Neural cell (in vitro differentiated cells): ENCODE data around the gene CTNNA2. TPM values are rescaled to one million over a fixed set of nuclear protein-coding genes. Genes with fewer than 3 reads are reported as not detected.

ENCODE experiments used
- H2AFZ ChIP-seq: fragments of 200-600, 300-800 bp; sonication (generic), shearing (Covaris generic); 2 replicates; pipeline ENCODE4 v1.6.0; 2014; ENCODE audit warnings: low read depth, mild to moderate bottlenecking, antibody characterized with exemption, low read length, moderate library complexity
- H3F3A ChIP-seq: fragments of 200-600 bp; shearing (Covaris generic); 2 replicates; pipeline ENCODE4 v1.6.1; 2016; ENCODE audit warnings: mild to moderate bottlenecking, moderate library complexity, mixed read lengths, antibody characterized with exemption, low read length; ENCODE audit not compliant: insufficient read depth, poor library complexity, severe bottlenecking
- H3K27ac ChIP-seq: fragments of 200-600, 300-800 bp; sonication (generic), shearing (Covaris generic); 2 replicates; pipeline ENCODE4 v1.5.1; 2014; ENCODE audit warnings: mild to moderate bottlenecking, low read length, moderate library complexity
- H3K27me3 ChIP-seq: fragments of 300-800, 200-600 bp; sonication (generic), shearing (Covaris generic); 2 replicates; pipeline ENCODE4 v1.6.0; 2014; ENCODE audit warnings: mild to moderate bottlenecking, low read depth, low read length, moderate library complexity; ENCODE audit not compliant: insufficient read depth
- H3K36me3 ChIP-seq: fragments of 300-800, 200-600 bp; sonication (generic), shearing (Covaris generic); 2 replicates; pipeline ENCODE4 v1.5.1; 2014; ENCODE audit warnings: mild to moderate bottlenecking, antibody characterized with exemption, low read length, moderate library complexity; ENCODE audit not compliant: insufficient read depth
- H3K4me2 ChIP-seq: fragments of 300-800, 200-600 bp; sonication (generic), shearing (Covaris generic); 2 replicates; pipeline ENCODE4 v1.6.0; 2014; ENCODE audit warnings: mild to moderate bottlenecking, low read length
- H3K4me3 ChIP-seq: fragments of 300-800, 200-600 bp; sonication (generic), shearing (Covaris generic); 2 replicates; pipeline ENCODE4 v1.5.1; 2014; ENCODE audit warnings: mild to moderate bottlenecking, low read length, moderate library complexity
- H3K79me2 ChIP-seq: fragments of 200-600 bp; shearing (Covaris generic); replicated peaks from 2 replicates; pipeline ENCODE4 v1.6.0; 2014; ENCODE audit warnings: mild to moderate bottlenecking, low read length, moderate library complexity; ENCODE audit not compliant: insufficient read depth
- H3K9ac ChIP-seq: fragments of 300-800, 200-600 bp; sonication (generic), shearing (Covaris generic); 2 replicates; pipeline ENCODE4 v1.6.1; 2016; ENCODE audit warnings: mild to moderate bottlenecking, low read length, mixed read lengths
- H3K9me2 ChIP-seq: fragments of 200-600 bp; shearing (Covaris generic); 2 replicates; pipeline ENCODE4 v1.6.1; 2016; ENCODE audit warnings: mild to moderate bottlenecking, low read length, mixed read lengths; ENCODE audit not compliant: insufficient read depth
- H3K9me3 ChIP-seq: fragments of 200-600, 300-800 bp; sonication (generic), shearing (Covaris generic); 2 replicates; pipeline ENCODE4 v1.6.1; 2016; ENCODE audit warnings: mild to moderate bottlenecking, mixed run types, low read length, moderate library complexity, mixed read lengths
- H4K20me1 ChIP-seq: fragments of 200-600 bp; shearing (Covaris generic); 2 replicates; pipeline ENCODE4 v1.6.1; 2016; ENCODE audit warnings: mild to moderate bottlenecking, mixed run types; ENCODE audit not compliant: insufficient read depth
- CTCF ChIP-seq: fragments of 450-650 bp; IDR thresholded peaks from 2 replicates; pipeline ENCODE4 v1.5.1; 2014; ENCODE audit warnings: antibody characterized with exemption, mild to moderate bottlenecking, moderate library complexity; ENCODE audit not compliant: poor library complexity, severe bottlenecking
- EP300 ChIP-seq: fragments of 450-650 bp; conservative IDR thresholded peaks from 2 replicates; pipeline ENCODE4 v1.6.1; 2014; ENCODE audit warnings: antibody characterized with exemption, mild to moderate bottlenecking, moderate library complexity; ENCODE audit not compliant: poor library complexity, severe bottlenecking
- EZH2 ChIP-seq: fragments of 200-600, 300-800 bp; shearing (Covaris generic), sonication (generic); IDR thresholded peaks from 2 replicates; pipeline ENCODE4 v1.6.1; 2014; ENCODE audit warnings: antibody characterized with exemption, low read length, borderline replicate concordance, mild to moderate bottlenecking; ENCODE audit not compliant: insufficient read depth, poor library complexity, severe bottlenecking
- MXI1 ChIP-seq: fragments of 450-650 bp; conservative IDR thresholded peaks from 2 replicates; pipeline ENCODE4 v1.6.1; 2014; ENCODE audit warnings: antibody characterized with exemption, mild to moderate bottlenecking; ENCODE audit not compliant: poor library complexity, severe bottlenecking
- POLR2AphosphoS5 ChIP-seq: IDR thresholded peaks from 2 replicates; pipeline ENCODE4 v1.6.1; 2012
- RAD21 ChIP-seq: fragments of 450-650 bp; conservative IDR thresholded peaks from 2 replicates; pipeline ENCODE4 v1.6.1; 2014; ENCODE audit warnings: antibody characterized with exemption, mild to moderate bottlenecking, moderate library complexity
- SMC3 ChIP-seq: fragments of 450-650 bp; conservative IDR thresholded peaks from 2 replicates; pipeline ENCODE4 v1.6.1; 2014; ENCODE audit warnings: antibody characterized with exemption, mild to moderate bottlenecking, moderate library complexity; ENCODE audit not compliant: poor library complexity
- polyA plus RNA-seq: library from polyadenylated mRNA; depleted of rRNA; stranded (reverse); fragments of >200 nt; gene quantifications from 2 replicates; pipeline ENCODE4 v1.2.3, GENCODE V29; 2014
- TF ChIP-seq, protein P1 (sequence below): IDR thresholded peaks from 2 replicates; pipeline ENCODE4 v1.6.1; 2012; ENCODE audit warnings: borderline replicate concordance

CTNNA2 gene
- polyA plus RNA-seq, 1 donor from 2014 or later, result 194 TPM

- Histone ChIP-seq H3K27me3 (no peaks in the 10 kb centered on the region), H3K36me3 (no peaks in the 10 kb centered on the region), H3F3A (no peaks in the 10 kb centered on the region), H3K79me2 (no peaks in the 10 kb centered on the region), H3K9ac (no peak overlapping the region), H2AFZ (no peak overlapping the region), H3K4me3 (no peak overlapping the region), H3K9me3 (no peaks in the 10 kb centered on the region), H3K9me2 (no peaks in the 10 kb centered on the region), H3K4me2 (no peak overlapping the region), H3K27ac (no peak overlapping the region), H4K20me1 (no peaks in the 10 kb centered on the region)
- TF ChIP-seq SMC3 (no peak), EZH2 (no peak), MXI1 (no peak), RAD21 (no peak), POLR2AphosphoS5 (no peak), CTCF (no peak)
- TF ChIP-seq, protein P1, sequence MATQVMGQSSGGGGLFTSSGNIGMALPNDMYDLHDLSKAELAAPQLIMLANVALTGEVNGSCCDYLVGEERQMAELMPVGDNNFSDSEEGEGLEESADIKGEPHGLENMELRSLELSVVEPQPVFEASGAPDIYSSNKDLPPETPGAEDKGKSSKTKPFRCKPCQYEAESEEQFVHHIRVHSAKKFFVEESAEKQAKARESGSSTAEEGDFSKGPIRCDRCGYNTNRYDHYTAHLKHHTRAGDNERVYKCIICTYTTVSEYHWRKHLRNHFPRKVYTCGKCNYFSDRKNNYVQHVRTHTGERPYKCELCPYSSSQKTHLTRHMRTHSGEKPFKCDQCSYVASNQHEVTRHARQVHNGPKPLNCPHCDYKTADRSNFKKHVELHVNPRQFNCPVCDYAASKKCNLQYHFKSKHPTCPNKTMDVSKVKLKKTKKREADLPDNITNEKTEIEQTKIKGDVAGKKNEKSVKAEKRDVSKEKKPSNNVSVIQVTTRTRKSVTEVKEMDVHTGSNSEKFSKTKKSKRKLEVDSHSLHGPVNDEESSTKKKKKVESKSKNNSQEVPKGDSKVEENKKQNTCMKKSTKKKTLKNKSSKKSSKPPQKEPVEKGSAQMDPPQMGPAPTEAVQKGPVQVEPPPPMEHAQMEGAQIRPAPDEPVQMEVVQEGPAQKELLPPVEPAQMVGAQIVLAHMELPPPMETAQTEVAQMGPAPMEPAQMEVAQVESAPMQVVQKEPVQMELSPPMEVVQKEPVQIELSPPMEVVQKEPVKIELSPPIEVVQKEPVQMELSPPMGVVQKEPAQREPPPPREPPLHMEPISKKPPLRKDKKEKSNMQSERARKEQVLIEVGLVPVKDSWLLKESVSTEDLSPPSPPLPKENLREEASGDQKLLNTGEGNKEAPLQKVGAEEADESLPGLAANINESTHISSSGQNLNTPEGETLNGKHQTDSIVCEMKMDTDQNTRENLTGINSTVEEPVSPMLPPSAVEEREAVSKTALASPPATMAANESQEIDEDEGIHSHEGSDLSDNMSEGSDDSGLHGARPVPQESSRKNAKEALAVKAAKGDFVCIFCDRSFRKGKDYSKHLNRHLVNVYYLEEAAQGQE, result no peak
Measured at GRCh38 chr2:80222644-80223043, 709.8 kb downstream of the CTNNA2 start.

- H3K9me3 ChIP-seq, result no peaks in the 10 kb centered on the region
- H3K36me3 ChIP-seq, result no peaks in the 10 kb centered on the region
- no peak overlapping the region for H3K4me2 ChIP-seq
- no peaks in the 10 kb centered on the region for H4K20me1 ChIP-seq
- H3K79me2 ChIP-seq, result no peaks in the 10 kb centered on the region
- H2AFZ ChIP-seq, result no peak overlapping the region
- TF ChIP-seq CTCF (no peak), SMC3 (no peak), EP300 (no peak)
- H3K27me3 ChIP-seq, result no peaks in the 10 kb centered on the region
- H3K27ac ChIP-seq, result no peak overlapping the region
- H3K9me2 ChIP-seq, result no peaks in the 10 kb centered on the region
- H3K9ac ChIP-seq, result no peak overlapping the region
- no peak overlapping the region for H3K4me3 ChIP-seq
- H3F3A ChIP-seq, result no peaks in the 10 kb centered on the region
Measured at GRCh38 chr2:80231421-80231820, 718.6 kb downstream of the CTNNA2 start.
